Measurements from ENCODE around the gene EFCAB13.

DNA sequence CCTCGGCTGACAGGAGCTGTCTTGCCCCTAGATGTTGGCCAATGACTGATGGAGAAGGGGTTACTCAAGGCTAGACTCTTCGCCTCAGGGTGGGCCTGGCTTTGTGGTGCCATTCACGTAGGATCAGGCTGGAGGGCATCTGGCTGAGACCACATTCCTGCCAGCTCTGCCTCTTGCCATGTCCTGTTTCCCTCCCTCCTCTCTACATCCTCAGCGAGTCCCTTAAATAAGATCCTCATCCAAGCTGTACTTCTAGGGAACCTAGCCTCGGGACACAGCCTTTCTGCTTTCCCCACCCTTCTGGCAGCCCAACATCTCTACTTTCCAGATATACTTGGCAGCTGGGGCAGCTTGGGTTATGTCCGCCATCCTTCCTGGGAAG, 27.9 kb upstream of the EFCAB13 start:
- TF ChIP-seq, protein P1, sequence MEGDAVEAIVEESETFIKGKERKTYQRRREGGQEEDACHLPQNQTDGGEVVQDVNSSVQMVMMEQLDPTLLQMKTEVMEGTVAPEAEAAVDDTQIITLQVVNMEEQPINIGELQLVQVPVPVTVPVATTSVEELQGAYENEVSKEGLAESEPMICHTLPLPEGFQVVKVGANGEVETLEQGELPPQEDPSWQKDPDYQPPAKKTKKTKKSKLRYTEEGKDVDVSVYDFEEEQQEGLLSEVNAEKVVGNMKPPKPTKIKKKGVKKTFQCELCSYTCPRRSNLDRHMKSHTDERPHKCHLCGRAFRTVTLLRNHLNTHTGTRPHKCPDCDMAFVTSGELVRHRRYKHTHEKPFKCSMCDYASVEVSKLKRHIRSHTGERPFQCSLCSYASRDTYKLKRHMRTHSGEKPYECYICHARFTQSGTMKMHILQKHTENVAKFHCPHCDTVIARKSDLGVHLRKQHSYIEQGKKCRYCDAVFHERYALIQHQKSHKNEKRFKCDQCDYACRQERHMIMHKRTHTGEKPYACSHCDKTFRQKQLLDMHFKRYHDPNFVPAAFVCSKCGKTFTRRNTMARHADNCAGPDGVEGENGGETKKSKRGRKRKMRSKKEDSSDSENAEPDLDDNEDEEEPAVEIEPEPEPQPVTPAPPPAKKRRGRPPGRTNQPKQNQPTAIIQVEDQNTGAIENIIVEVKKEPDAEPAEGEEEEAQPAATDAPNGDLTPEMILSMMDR (IDR thresholded peaks at IDR 0.05) = no peak
- no peak for TF ChIP-seq POLR2A (IDR thresholded peaks at IDR 0.05)

Data from adrenal gland (tissue), 5 donors.